Effector CD8-positive, alpha-beta T cell (primary cell): ENCODE data around the gene CYGB.
"Not testable (repeated sequence)": the region's sequence is repeated elsewhere in the genome, so short reads cannot be mapped to it uniquely, and the experiment has no call there.

Experiments
- DNase-seq: peaks from one replicate; lab custom pipeline; 2025; lab: John Stamatoyannopoulos, UW

The CYGB gene

DNA sequence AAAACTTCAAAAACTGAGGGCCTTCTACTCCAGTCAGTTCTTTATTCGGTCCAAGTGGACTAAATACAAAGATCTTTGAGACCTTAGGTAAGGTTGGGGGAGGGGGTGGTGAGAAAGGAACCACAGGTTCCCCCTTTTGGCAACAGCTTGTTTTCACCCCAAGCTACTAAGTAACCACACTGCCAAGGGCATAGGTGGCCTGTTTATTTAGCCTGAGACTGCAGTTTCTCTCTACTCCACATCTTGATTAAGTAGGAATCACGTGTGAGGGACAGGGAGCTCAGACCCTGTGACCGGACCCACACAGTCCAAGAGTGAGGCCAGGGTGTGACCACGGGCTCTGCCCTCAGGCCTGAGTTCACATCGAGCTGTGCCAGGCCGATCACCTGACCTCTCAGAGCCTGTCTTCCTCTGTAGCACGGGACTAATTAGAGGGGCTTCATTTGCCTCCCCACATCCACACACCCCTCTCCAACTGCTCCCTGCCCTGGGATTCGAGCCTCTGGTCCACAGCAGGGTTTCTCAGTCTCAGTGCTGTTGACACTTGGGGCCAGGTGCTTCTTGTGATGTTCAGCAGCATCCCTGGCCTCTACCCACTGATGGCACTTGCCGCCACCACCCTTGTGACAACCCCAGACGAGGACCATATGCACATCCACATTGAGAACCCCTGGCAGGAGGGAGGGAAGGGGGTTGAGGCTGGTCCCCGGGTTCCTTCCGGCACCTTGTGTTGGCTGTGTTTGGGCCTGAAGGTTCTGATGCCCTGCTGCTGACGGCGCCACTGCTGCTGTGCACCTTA lies 30.3 kb upstream of the CYGB start:
- DNase-seq: no peak

DNA sequence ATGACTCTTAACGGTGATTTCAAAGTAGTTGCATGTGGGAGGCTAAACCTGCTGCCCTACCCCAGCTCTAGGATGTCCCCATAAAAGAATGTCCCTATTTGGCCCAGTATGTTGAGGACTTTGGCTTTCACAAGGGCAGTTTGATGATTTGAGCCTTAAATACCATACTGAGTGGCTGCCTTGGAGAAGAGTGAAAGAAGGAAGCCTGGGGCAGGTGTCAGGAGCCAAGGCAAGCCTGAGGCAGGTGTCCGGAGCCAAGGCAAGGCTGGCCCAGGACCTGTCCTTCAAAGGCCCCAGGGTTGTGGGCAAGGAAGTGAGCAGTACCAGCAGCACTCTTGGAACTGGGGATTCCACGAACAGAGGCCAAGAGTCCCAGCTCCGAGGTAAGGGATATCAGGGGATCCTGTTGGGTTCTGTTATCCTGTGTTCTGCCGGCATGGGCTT lies 29.5 kb upstream of the CYGB start:
- DNase-seq: no peak

DNA sequence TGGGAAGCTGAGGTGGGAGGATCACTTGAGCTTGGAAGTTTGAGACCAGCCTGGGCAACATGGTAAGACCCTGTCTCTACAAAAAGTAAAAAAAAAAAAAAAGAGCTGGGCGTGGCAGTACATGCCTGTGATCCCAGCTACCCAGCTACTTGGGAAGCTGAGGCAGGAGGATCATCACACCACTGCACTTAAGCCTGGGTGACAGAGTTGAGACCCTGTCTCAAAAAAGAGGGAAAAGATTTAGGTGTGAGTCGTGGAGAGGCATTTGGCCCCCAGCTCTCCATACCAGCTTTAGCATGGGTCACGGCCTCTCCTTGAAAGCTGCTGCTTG lies 29.1 kb upstream of the CYGB start:
- no peak for DNase-seq

DNA sequence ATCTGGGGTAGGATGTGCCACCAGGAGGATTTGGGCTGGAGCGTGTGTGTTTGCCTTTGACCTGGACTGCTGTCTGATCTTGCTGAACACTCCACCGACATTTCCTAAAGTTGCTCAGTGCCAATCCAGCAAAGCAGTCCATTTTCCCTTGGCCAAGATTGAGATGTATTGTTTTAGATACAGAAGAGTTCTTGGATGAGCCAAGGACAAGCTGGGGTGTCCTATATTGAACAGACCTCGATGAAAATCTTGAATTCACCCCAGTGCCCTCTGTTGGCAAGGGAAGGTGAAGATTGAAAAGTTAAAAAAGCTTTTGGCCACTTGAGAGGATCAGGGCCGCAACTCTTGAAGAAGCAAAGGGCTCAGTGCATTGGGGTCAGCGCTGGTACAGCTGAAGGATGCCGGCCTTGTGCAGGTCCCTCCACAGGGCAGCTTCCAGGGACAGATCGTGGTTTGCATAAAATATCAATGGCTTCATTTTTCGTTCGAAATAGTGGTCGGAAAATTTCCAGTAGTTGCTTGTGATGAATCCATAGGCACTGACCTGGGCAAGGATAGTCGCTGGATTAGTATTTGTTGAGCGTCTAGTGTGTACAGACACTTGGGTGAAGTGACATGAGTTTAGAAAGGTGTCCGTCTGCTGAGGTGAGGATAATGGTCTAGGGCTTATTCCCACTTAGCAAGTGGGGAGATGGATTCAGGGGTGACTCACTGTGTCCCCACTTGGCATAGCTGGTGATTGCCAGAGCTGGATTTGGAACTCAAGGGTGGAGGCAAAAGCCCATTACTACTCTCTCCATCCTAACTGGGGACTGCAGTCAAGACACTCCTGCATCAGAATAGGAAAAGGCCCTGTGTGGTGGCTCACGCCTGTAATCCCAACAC lies 28.5 kb upstream of the CYGB start:
- DNase-seq: no peak

DNA sequence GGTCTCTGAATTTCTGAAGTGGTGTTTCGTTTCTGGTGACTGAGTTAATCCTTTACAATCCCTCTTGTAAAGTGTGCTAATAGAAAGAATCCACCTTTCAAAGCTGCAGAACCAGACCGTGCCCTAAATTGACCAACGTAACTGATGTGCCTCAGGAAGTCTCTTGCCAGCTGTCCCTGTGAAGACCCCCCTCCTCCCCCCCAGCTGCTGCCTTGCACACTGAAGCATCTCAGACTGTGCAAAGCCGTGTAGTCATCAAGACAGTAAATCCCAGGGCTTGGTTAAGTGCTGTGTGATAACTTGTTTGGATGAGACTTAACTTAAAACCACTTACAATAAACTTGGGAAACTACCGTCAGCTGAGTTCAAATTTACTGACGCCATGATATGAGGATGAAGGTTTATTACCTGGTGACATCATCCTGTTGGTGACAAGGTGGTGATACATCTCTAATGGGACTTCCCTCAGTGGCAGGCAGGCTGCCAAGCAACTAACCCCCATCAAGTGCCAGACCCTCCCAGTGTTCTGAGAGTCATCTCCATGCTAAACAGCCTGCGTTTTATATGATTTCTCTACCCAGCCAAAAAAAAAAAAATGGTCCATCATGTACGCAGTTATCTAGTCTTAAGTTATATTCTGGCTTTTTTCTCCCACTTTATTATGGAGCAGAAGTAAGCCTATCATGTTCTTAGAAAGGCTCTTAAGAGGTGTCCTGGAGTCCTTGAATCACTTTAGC lies 27.6 kb upstream of the CYGB start:
- not testable (repeated sequence) for DNase-seq

DNA sequence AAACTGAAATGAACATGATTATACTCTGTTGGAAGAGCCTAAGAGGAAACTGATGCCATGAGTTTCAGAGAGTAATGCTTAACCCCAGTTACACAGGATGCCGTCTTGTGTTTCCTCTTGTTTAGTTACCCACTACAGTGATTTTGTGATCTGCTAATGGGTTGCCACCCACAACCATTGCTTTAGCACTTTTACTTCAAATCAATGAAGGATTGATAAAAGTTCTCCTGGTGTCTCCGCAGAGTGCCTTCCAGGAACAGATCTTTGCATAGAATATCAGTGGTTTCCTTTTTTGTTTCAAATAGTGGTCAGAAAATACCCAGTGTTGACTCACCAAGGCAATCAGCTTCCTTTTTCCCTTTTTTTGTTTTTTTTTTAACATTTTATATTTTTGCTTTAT lies 25.9 kb upstream of the CYGB start:
- DNase-seq: not testable (repeated sequence)

DNA sequence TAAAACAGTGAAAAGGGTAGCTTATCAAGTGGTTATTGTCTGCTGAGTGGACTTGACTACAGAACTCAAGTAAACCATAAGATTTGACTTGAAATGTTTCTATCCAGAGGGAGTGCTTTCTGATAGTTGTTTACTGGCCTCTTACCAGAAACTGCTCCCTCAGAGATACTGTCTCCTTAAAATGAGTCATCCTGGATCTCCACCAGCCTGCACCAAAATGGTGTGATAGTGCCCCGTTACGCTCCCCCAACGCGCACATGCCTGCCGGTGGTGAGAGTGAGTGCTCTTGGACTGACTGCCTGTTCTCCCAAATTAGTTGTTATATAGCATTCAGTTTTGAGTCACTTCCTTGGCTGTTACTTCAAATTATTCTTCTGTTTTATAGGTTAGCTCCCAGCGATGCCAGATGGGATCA lies 25.2 kb upstream of the CYGB start:
- no peak for DNase-seq

DNA sequence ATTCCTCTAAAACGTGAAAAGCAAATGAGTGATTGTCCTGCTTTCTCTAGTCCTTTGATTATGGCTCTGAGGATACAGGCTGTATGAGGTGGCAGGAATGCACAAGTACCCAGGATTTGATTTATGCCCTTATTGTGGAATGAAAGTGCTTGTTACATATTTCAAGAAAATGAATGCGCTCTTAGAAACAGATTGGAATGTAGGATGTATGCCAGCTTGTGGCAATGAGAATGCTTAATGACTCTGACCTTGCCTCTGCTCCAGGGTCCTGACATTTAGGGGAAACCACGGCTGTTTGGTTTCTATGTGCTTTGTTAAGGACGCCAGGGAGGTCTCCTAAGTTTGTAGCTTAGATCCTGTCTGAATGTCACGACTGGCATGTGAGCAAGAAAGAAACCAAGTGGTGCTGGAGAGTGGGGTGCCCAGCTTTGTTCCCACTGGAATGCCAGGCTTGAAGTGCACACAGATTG lies 24.3 kb upstream of the CYGB start:
- DNase-seq: no peak

DNA sequence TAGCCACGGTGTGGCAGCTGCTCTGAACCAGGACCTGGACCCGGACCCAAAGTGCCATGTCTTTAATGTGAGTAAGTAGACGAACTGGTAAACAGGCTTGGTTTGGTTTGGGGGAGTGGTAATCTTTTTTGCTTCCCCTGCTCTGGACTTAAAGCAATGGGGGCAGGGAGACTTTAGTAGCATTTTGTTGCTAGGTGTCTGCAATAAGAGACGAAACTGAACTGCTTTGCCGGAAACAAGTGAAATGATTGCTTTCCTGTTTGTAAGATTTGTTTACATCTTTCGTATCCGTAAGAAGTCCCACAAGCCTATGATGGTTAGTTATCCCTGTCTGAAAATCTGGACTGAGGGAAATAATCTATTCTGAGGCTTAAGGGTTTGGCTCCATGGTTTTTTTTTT lies 23.8 kb upstream of the CYGB start:
- DNase-seq: no peak

DNA sequence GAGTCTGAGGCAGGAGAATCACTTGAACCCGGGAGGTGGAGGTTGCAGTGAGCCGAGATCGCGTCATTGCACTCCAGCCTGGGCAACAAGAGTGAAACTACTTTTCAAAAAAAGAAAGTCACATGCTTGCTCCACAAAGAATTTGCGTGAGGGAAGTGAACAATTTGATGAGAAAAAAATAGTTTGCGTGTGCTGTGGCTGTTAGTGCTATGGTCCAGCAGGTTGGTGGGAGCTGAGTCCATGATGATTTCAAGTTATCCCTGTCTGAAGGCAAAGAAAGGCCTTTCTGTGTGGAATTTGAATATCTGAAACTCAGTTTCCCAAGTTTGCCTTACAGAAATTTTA lies 23.3 kb upstream of the CYGB start:
- DNase-seq: no peak

DNA sequence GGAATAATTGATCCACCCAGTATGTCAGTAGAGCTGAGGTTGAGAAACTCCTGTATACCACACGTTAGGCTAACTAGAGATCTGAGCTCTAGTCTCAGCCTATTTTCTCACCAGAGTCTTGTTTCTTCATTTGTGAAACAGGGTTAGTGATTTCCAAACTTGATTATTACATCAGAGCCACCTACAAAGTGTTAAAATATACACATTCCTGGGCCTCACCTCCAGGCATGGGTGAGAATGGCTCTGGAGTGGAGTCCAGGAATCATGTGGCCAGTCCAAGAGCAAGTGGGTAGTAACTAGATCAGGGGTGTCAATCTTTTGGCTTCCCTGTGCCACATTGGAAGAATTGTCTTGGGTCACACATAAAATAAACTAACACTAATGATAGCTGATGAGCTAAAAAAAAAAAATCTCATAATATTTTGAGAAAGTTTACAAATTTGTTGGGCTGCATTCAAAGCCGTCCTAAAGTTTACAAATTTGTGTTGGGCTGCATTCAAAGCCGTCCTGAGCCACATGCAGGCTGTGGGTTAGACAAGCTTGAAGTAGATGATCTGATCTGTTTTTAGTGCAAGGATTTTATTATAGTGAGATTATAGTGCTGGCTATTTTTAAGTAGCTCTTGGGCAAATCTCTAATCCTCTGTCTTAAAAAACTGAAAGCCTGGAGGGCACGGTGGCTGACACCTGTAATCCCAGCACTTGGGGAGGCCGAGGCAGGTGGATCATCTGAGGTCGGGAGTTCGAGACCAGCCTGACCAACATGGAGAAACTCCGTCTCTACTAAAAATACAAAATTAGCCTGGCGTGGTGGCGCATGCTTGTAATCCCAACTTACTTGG lies 22.7 kb upstream of the CYGB start:
- DNase-seq: no peak

DNA sequence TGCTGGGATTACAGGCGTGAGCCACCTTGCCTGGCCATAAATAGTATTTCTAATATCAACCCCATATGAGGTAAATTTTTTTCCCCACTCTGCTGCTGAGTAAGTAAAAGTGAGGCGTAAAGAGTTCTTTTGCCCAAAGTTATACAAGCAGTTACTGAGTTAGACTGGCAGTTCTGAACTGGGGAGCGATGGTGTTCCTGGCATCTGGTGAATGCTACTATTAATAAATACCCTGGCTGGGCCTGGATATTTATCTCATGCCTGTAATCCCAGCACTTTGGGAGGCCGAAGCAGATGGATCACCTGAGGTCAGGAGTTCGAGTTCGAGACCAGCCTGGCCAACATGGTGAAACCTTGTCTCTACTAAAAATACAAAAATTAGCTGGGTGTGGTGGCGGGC lies 22.0 kb upstream of the CYGB start:
- not testable (repeated sequence) for DNase-seq

DNA sequence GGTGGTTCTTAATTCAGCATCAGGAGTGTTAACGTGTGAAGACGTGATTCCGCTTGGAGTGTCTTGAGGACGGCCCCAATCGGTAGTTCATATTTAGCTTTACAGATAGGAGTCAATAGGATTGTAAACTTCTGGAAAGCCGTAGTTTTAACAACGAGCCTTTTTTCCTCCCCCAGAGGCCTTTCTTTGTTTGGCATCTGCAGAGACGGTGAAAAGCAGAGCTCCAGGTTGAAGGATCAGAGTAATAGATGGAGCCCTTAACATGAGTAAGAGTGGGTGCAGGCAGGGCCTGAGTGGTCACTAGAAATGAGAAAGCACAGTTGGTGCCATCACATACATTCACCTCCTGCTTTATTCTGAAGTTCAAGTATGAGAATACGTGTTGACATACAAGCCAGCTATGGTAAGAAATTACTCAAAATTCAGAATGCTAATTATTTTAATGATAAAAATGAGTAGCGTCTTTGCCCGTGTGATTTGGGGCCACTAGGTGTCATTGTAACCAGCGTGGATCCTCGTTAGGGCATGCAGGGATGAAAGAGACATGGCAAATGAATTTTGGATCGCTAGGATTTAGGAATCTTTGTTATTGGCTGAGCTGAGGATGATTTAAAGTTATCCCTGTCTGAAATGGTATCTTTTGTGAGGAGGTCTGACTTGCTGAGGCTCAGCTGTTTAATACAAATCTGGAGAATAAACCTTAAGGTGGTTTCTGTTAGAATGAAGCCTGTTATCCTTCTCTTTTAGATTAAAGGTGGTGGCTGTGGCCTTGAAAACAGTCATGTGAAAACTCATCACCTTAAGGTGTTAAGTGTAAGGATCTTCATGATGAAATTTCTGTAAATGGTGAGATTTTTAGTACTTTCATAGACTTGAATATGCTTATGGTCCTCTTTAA lies 20.9 kb upstream of the CYGB start:
- no peak for DNase-seq

DNA sequence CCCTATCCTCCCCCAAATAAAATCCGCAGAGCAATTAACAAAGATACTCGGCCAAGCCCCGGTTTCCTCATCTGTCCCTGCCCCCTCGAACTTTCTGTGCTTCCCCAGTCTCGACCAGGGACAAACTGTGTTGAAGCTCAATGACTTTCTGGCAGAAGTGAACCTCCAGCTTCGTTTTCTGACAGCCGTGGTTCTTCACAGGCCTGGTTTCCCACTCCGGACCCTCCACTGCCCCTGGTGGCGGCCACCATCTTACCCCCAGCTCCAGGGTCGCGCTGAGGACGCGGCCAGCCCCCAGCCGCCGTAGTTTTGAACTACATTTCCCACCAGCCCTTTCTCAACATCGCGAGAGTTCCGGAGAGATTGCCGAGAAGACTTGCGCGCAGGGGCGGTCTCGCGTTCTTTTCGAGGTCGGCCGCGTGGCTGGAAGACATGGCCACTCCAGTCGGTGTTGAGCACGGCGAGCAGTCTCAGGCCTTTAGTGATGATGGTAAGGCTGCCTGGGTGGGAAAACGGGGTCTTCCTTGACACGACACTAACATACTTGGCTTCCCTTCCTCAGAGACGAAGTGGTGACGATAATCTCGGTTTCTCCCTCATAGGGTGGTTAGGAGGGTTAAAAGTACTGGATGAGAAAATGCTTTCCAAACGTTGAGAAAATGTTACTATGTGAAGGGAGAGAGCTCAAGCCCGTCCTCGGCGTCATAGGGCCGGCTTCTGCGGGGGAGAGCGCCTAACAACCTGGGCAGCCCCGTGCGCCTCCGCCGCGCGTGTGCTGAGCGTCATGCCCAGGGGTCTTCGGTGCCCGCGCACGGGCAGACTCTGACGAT lies 20.1 kb upstream of the CYGB start:
- peak; percentile 91 for DNase-seq

DNA sequence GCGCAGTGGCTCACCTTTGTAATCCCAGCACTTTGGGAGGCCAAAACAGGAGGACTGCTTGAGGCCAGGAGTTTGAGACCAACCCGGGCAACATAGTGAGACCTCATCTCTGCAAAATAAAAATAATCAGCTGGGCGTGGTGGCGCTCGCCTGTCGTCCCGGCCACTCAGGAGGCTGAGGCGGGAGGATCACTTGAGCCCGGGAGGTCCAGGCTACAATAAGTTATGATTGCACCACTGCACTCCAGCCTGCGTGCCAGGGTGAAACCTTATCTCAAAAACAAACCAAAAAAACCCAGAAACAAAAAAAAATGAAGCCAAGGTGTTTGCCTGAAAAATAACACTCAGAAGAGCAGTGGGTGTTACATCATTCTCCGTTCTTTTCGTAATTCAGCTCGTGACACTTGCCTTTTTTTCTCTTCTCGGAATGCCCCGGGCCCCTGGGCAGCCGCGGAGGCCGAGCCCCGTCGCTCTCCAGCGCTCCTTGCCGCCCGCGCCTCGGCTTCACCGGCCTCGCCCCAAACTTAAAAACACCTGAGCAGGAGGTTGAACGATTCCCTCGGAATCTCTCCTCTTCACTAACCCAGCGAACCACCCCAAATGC lies 19.4 kb upstream of the CYGB start:
- DNase-seq: peak; percentile 37

DNA sequence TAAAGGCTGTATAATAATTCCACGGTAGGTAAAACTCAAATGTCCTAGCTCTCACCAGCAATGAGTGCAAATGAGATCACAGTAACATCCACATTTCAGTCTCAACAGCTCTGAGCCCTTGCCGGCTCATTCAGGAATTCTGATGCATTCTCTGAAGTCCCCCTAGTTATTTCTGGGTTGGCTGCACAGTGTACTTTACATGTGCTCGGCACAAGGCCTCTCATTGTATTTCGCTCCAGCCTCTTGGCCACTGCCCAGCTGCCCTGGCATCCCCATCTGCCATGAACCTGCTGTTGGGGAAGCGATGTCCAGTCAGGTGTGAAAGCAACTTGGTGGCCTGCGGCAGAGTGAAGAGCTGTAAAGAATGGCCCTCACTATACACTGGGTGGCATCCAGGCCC lies 16.6 kb upstream of the CYGB start:
- no peak for DNase-seq

DNA sequence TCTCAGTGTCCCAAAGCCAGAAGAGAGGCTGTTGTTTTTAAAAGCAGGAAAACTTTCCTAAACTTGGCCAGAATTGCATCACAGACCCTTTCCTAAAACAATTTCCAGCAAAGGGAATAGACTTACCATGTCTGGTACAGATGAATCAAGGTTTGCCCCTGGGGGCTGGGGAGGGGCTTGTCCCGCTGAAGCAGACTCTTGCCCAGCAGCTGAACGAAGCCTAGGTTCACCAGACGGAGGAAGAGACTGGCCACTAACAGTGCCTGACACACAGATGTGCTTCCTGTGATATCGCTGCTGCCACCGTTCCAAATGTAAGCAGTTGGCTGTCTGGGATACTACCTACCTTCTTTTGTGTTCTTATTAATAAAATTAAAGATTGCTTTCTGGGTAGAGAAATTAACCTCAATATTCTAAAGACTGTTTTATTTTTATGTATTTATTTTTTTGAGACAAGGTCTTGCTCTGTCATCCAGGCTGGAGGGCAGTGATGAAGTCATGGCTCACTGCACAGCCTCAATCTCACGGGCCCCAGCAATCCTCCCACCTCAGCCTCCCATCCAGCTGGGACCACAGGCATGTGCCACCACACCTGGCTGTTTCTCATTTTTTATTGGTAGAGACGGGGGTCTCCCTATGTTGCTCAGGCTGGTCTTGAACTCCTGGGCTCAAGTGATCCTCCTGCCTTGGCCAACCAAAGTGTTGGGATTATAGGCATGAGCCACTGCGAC lies 15.8 kb upstream of the CYGB start:
- no peak for DNase-seq

DNA sequence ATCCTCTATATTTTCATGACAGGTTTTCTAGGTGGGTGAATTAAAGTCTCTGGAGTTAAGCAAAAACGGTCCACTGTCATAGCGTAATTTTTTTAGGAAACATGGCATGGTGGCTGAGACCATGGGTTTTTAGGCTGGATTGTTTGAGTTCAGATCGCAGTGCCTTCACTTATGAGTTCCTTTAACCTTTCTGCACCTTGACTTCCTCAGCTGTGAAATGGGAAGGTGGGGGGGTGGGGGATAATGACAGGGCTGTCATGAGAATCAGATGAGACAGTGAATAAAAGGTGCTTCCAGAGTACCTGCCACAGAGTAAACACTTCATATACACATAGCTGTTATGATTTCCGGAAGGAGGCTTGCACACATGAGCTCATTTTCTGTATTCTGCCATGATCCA lies 14.2 kb upstream of the CYGB start:
- no peak for DNase-seq
